Endodermal cell (in vitro differentiated cells): Measurements from ENCODE around the gene RABGGTA. TPM values are rescaled to one million over a fixed set of nuclear protein-coding genes. Genes with fewer than 3 reads are reported as not detected.

Experiments used
- DNase-seq: peaks from one replicate; pipeline ENCODE4 v3.0.0-alpha.2; 2017
- H3K27ac ChIP-seq: 2 replicates; pipeline ENCODE4 v1.5.1; 2013; ENCODE audit warnings: mild to moderate bottlenecking, low read depth, low read length, moderate library complexity
- H3K27me3 ChIP-seq: 2 replicates; pipeline ENCODE4 v1.6.1; 2013; ENCODE audit warnings: mild to moderate bottlenecking, low read length, moderate library complexity; ENCODE audit not compliant: insufficient read depth, control insufficient read depth, poor library complexity, severe bottlenecking
- H3K36me3 ChIP-seq: 2 replicates; pipeline ENCODE4 v1.7.0; 2013; ENCODE audit warnings: mild to moderate bottlenecking, low read length, moderate library complexity; ENCODE audit not compliant: control insufficient read depth, insufficient read depth
- H3K4me1 ChIP-seq: one replicate; pipeline ENCODE4 v1.7.0; 2013; ENCODE audit warnings: low read length; ENCODE audit not compliant: control insufficient read depth, insufficient read depth
- H3K4me3 ChIP-seq: 2 replicates; pipeline ENCODE4 v1.5.1; 2013; ENCODE audit warnings: mild to moderate bottlenecking, low read length, moderate library complexity
- H3K9ac ChIP-seq: 2 replicates; pipeline ENCODE4 v1.6.1; 2013; ENCODE audit warnings: mild to moderate bottlenecking, low read length, moderate library complexity; ENCODE audit not compliant: poor library complexity, severe bottlenecking; ENCODE audit errors: extremely low read depth
- H3K9me3 ChIP-seq: 2 replicates; pipeline ENCODE4 v1.6.1; 2013; ENCODE audit warnings: mild to moderate bottlenecking, low read length, moderate library complexity; ENCODE audit not compliant: control insufficient read depth
- H3K27ac Mint-ChIP-seq: 2 replicates; pipeline ENCODE4 v1.8.0; 2020; ENCODE audit warnings: mixed read lengths
- H3K27me3 Mint-ChIP-seq: 2 replicates; pipeline ENCODE4 v1.8.0; 2021; ENCODE audit warnings: mild to moderate bottlenecking, mixed read lengths; ENCODE audit not compliant: insufficient read depth
- H3K36me3 Mint-ChIP-seq: 2 replicates; pipeline ENCODE4 v1.8.0; 2020; ENCODE audit warnings: low read depth, mixed read lengths
- H3K4me1 Mint-ChIP-seq: 2 replicates; pipeline ENCODE4 v1.8.0; 2020; ENCODE audit warnings: mixed read lengths
- H3K4me3 Mint-ChIP-seq: 2 replicates; pipeline ENCODE4 v1.8.0; 2020; ENCODE audit warnings: mild to moderate bottlenecking, moderate library complexity, mixed read lengths
- H3K9me3 Mint-ChIP-seq: 2 replicates; pipeline ENCODE4 v1.8.0; 2020; ENCODE audit warnings: mild to moderate bottlenecking, mixed read lengths
- CTCF ChIP-seq: fragments of 200-600 bp; sonication (generic); conservative IDR thresholded peaks from 2 replicates; pipeline ENCODE4 v1.5.0; 2021; ENCODE audit warnings: antibody characterized with exemption, mild to moderate bottlenecking
- WGBS, 2 experiments: methylation state at CpG; one replicate each; pipeline versions ENCODE4 v1.1.5 to v1.1.7; 2013; ENCODE audit warnings: missing lambda C conversion rate in 2 of 2, mixed read lengths in 1 of 2; ENCODE audit not compliant: insufficient coverage in 1 of 2, insufficient read length in 1 of 2; 5-methylcytosine and 5-hydroxymethylcytosine counted together
- total RNA-seq, 2 donors: library from RNA; stranded (reverse); fragmentation: NEBNext Ultra II Directional in 1 of 2; extraction: Animal tissue kit (Norgen Biotek cat#: 25700) in 1 of 2; gene quantifications; 2 replicates in 1 of 2; 3 replicates in 1 of 2; pipeline ENCODE4 v1.2.1, GENCODE V29; 2021

The RABGGTA gene
- total RNA-seq, 2 donors from 2014 or later = 20.2 to 20.5 TPM

DNA sequence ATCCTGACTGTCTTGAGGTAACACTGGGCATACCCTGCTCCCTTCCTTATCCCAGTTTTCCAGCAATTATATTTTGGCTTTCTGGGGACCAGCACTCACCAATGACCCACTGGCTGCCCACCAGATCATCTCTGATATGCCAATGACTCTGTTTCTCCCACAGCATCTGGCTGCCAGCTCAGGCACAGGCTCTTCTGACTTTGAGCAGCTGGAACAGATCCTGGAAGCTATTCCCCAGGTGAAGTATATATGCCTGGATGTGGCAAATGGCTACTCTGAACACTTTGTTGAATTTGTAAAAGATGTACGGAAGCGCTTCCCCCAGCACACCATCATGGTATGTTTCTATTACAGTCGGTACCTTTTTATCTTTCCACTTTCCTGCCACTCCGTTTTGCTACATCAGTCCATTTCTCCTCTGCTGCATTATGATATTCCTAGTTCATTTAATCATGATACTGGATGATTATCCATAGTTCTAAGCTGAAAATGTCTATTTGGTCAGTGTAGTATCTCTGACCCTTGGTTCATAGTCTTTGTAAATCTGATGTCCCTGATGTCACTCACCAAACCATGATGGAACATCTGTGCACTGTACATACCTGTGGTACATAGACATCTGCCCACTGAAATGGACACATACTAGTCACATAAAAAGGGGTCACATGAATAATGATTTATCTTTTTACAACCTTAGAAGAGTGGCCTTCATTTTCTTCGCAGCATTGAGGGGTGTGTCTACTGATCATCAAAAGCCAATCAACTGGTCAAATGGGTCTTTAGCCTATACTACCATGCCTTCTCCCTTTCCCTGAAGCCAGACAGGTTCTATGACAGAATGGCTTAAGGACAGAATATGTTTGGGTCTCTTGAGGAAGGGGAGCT is 35.4 kb downstream of the RABGGTA start:
- 93 to 100% methylated on average over 3 to 5 of the region's 5 CpGs for WGBS, 2 experiments
- Histone ChIP-seq H3K9me3 (no peaks in the 10 kb centered on the region), H3K27me3 (no peaks in the 10 kb centered on the region), H3K27ac (no peak overlapping the region), H3K36me3 (peaks cover 58% of the 10 kb centered on the region), H3K9ac (no peak overlapping the region), H3K4me3 (no peak overlapping the region), H3K4me1 (peaks cover 8% of the 10 kb centered on the region)
- Mint-ChIP-seq H3K36me3 (peaks cover 52% of the 10 kb centered on the region), H3K27ac (no peak overlapping the region), H3K4me3 (no peak overlapping the region), H3K27me3 (no peaks in the 10 kb centered on the region), H3K4me1 (peaks cover 15% of the 10 kb centered on the region), H3K9me3 (no peaks in the 10 kb centered on the region)
- peak; percentile 15 for DNase-seq
- TF ChIP-seq CTCF = no peak

GRCh38 chr14:24234095-24235005 is 37.0 kb downstream of the RABGGTA start:
- Mint-ChIP-seq H3K27ac (no peak overlapping the region), H3K27me3 (no peaks in the 10 kb centered on the region), H3K4me1 (peaks cover 17% of the 10 kb centered on the region), H3K36me3 (peaks cover 39% of the 10 kb centered on the region), H3K9me3 (no peaks in the 10 kb centered on the region), H3K4me3 (no peak overlapping the region)
- H3K36me3 ChIP-seq = peaks cover 46% of the 10 kb centered on the region
- H3K4me3 ChIP-seq = peak overlapping the region; percentile 25
- H3K27me3 ChIP-seq = no peaks in the 10 kb centered on the region
- no peak for TF ChIP-seq CTCF
- H3K9me3 ChIP-seq = no peaks in the 10 kb centered on the region
- no peak overlapping the region for H3K9ac ChIP-seq
- H3K4me1 ChIP-seq = peaks cover 8% of the 10 kb centered on the region
- peak; percentile 15 for DNase-seq
- 90 to 95% methylated on average over 3 of the region's 3 CpGs for WGBS, 2 experiments
- H3K27ac ChIP-seq = no peak overlapping the region

GRCh38 chr14:24233538-24233866 is 37.9 kb downstream of the RABGGTA start:
- H3K27ac ChIP-seq = no peak overlapping the region
- peaks cover 17% of the 10 kb centered on the region for H3K4me1 Mint-ChIP-seq
- peaks cover 8% of the 10 kb centered on the region for H3K4me1 ChIP-seq
- peak; percentile 42 for DNase-seq
- peak overlapping the region; percentile 96 for H3K4me3 ChIP-seq
- H3K27me3 Mint-ChIP-seq = no peaks in the 10 kb centered on the region
- WGBS, 2 experiments = 93 to 100% methylated on average over 1 to 2 of the region's 2 CpGs
- no peaks in the 10 kb centered on the region for H3K9me3 Mint-ChIP-seq
- no peak for TF ChIP-seq CTCF
- no peaks in the 10 kb centered on the region for H3K9me3 ChIP-seq
- H3K36me3 ChIP-seq = peaks cover 39% of the 10 kb centered on the region
- H3K4me3 Mint-ChIP-seq = peak overlapping the region; percentile 91
- no peak overlapping the region for H3K27ac Mint-ChIP-seq
- peaks cover 34% of the 10 kb centered on the region for H3K36me3 Mint-ChIP-seq
- no peak overlapping the region for H3K9ac ChIP-seq
- H3K27me3 ChIP-seq = no peaks in the 10 kb centered on the region
